AG04449 (cell line): ENCODE measurements around the gene ADAM15.
A peak's percentile ranks its signal among the peaks of the same experiment; 100 is the strongest.

Experiments used
- CTCF ChIA-PET: fragments of 350-600 bp; formaldehyde crosslinking; extraction: SDS; loops from one replicate; lab custom pipeline; 2021; ENCODE audit warnings: antibody characterized with exemption; lab: Yijun Ruan, JAX
- POLR2A ChIA-PET: fragments of 400-600, 350-600 bp; formaldehyde crosslinking; extraction: SDS; loops from one replicate; lab custom pipeline; 2020; ENCODE audit warnings: antibody characterized with exemption, inconsistent platforms; lab: Yijun Ruan, JAX
- DNase-seq: peaks from one replicate; pipeline ENCODE4 v3.0.0-alpha.2; 2010; ENCODE audit warnings: low read depth, low spot score
- H3K4me3 ChIP-seq: 2 replicates; pipeline ENCODE4 v1.5.1; 2011; ENCODE audit warnings: low read depth, mild to moderate bottlenecking, control low read depth, low read length
- TF ChIP-seq, protein P1 (sequence below): IDR thresholded peaks from one replicate; pipeline ENCODE4 v1.5.1; 2011; ENCODE audit warnings: mild to moderate bottlenecking, moderate library complexity, low read length, control low read depth, inconsistent platforms; ENCODE audit not compliant: insufficient read depth; ENCODE audit errors: missing control alignments

The ADAM15 gene

DNA sequence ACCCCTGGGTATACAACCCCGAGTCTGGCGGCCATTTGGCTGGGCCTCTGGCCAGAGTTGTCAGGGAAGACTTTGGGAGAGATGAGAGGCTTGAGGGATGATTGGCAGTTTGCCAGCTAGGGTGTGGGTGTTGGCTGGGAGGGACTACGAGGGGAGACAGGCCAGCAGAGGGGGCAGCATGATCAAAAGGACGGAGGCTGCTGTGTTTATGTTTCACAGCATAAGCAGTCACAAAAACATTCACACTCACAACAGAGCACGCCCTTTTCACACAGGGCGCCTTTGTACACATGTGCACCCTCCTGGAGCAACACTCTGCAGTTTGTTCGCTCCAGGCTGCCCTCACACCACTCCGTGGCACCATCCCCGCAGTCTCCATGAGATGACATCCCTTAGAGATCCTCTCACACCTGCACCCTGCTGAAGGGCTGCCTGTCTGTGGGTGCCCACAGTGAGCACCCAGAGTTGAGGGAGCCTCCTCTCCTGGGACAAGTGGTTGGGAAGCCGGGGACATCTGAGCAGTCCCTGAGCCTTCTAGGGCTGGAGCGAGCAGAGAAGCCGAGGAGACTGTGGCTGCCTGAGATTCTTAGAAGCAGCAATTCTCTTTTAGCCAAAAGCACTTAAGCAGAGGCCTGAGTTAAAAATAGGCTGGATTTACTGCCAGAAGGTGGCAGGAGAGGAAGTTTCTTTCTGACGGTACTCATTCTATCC, 43.0 kb downstream of the ADAM15 start:
- no peak for DNase-seq
- ChIA-PET POLR2A (no interaction called here), CTCF (interaction anchor here (0.6 to 7.0 kb wide), 8 partner anchors 14 to 133 kb away, joined by 3 to 457 read pairs (median 4); partner anchors contain the start of genes KRTCAP2 and TRIM46)
- TF ChIP-seq, protein P1, sequence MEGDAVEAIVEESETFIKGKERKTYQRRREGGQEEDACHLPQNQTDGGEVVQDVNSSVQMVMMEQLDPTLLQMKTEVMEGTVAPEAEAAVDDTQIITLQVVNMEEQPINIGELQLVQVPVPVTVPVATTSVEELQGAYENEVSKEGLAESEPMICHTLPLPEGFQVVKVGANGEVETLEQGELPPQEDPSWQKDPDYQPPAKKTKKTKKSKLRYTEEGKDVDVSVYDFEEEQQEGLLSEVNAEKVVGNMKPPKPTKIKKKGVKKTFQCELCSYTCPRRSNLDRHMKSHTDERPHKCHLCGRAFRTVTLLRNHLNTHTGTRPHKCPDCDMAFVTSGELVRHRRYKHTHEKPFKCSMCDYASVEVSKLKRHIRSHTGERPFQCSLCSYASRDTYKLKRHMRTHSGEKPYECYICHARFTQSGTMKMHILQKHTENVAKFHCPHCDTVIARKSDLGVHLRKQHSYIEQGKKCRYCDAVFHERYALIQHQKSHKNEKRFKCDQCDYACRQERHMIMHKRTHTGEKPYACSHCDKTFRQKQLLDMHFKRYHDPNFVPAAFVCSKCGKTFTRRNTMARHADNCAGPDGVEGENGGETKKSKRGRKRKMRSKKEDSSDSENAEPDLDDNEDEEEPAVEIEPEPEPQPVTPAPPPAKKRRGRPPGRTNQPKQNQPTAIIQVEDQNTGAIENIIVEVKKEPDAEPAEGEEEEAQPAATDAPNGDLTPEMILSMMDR = peak; percentile 11
- no peak overlapping the region for H3K4me3 ChIP-seq

DNA sequence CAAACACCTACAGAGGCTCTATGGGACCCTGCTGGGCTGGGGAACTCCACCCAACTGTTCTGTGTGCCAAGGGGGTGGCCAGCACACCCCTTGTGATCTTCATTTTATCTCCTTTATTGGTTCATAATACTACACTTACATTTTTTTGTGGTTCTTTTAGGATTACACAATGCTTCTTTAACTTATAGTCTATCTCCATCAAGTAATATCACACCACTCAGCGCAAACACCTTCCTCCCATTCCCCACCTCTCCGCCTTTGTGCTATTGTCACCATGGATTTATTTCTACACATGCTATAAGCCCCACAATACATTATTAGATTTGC, 43.5 kb downstream of the ADAM15 start:
- H3K4me3 ChIP-seq = no peak overlapping the region
- ChIA-PET POLR2A (no interaction called here), CTCF (interaction anchor here (1.2 to 7.0 kb wide), 9 partner anchors 10 to 132 kb away, joined by 3 to 168 read pairs (median 5); partner anchors contain the start of genes KRTCAP2 and TRIM46)
- TF ChIP-seq, protein P1 = no peak
- DNase-seq = no peak

DNA sequence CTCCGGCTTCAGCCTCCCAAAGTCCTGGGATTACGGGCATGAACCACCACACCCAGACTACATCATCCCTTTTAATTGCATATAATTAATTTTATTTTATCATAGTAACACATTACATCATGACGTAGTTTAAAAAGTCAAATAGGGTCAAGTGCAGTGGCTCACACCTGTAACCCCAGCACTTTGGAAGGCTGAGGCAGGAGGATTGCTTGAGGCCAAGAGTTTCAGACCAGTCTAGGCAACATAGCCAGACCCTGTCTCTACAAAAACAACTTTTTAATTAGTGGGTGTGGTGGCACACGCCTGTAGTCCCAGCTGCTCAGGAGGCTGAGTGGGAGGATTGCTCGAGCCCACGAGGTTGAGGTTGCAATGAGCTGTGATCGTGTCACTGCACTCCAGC, 48.2 kb downstream of the ADAM15 start:
- DNase-seq = no peak
- TF ChIP-seq, protein P1 = no peak
- POLR2A ChIA-PET = no interaction called here
- no peak overlapping the region for H3K4me3 ChIP-seq
- CTCF ChIA-PET = interaction anchor here (1.1 to 7.0 kb wide), 3 partner anchors 9 to 70 kb away, joined by 4 to 168 read pairs (median 16); partner anchors contain the start of genes KRTCAP2 and TRIM46

DNA sequence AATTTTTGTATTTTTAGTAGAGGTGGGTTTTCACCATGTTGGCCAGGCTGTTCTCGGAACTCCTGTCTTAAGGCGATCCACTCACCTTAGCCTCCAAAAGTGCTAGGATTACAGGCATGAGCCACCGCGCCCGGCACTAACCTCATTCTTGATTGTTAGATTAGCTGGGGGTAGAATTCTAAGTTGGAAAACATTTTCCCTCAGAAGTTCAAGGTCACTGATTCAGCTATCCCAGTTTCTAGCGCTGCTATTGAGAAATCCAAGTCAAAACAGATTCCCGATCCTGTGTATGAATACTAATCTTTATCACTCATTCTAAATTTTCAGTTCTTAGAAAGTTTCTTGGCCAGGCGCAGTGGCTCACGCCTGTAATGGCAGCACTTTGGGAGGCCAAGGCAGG, 52.2 kb downstream of the ADAM15 start:
- POLR2A ChIA-PET = no interaction called here
- no peak for DNase-seq
- no peak overlapping the region for H3K4me3 ChIP-seq
- CTCF ChIA-PET = interaction anchor here (0.9 to 4.1 kb wide), 4 partner anchors 12 to 72 kb away, joined by 3 to 30 read pairs (median 4); no protein-coding TSS in a partner anchor
- TF ChIP-seq, protein P1 = no peak

DNA sequence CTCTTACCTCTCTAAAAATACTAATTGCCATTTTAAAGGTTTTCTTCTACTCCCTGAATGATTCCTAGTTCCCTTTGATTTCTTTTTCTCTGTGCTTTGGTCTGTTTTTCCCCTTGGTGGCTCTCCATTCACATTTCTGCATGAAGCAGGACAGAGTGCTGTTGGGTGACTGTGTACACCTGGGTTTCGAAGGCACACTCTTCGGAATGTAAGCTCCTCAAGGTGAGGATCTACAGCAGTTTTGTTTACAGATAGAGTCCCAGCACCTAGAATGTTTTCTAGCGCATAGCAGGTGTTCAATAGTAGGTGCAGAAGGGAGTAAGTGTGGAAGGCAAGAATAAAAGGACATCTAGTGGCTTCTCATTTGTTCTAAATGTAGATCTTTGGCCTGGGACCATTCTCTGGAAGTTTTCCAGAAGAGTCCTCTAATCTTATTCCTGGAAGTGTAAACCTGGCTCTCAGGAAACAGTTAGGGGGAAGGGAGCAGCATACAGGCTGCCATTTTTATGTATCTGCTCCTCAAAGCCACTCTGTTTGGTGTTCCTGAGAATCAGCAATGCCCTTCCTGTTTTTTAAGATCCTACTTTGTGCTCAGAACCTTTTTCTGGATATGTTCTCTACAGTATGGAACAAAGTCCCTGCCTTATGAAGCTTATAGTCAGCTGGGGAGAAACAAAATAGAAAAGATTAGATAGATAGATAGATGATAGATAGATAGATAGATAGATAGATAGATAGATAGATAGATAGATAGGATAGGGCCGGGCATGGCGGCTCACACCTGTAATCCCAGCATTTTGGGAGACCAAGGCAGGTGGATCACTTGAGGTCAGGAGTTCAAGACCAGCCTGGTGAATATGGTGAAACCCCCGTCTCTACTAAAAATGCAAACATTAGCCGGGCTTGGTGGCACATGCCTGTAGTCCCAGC, 53.8 kb downstream of the ADAM15 start:
- DNase-seq = no peak
- ChIA-PET POLR2A (no interaction called here), CTCF (interaction anchor here (1.0 to 4.1 kb wide), 5 partner anchors 10 to 70 kb away, joined by 3 to 30 read pairs (median 4); partner anchors contain the start of gene KRTCAP2)
- no peak overlapping the region for H3K4me3 ChIP-seq
- TF ChIP-seq, protein P1 = no peak

DNA sequence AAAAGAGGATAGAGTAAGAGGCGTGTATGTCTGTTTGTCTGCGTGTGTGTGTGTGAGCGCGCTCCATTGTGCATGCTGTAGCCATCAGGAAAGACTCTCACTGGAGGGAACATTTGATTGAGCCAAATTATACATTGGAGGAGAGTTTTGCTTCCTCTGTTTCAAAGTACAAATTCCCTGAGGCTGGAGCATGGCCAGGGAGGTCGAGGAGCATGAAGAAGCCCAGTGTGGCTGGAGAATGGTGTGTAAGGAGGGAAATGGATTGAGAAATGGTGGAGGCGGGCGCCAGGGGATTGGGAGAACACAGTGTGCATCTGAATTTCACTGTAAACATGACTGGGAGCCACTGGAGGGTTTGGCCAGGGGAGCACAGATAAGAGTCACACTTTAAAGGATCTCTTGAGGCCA, 54.5 kb downstream of the ADAM15 start:
- H3K4me3 ChIP-seq = no peak overlapping the region
- TF ChIP-seq, protein P1 = no peak
- ChIA-PET POLR2A (no interaction called here), CTCF (interaction anchor here (1.9 to 4.1 kb wide), 3 partner anchors 10 to 62 kb away, joined by 7 to 30 read pairs (median 10); no protein-coding TSS in a partner anchor)
- DNase-seq = no peak
